OCI-LY3 (cell line): ENCODE measurements around the gene SLC22A15.

Experiments
- H2AFZ ChIP-seq: fragments of 200-600, 300-600 bp; shearing (Covaris generic); 2 replicates; pipeline ENCODE4 v1.6.0; 2014; ENCODE audit warnings: antibody characterized with exemption, low read depth, low read length
- H3K27ac ChIP-seq: fragments of 200-600, 300-600 bp; sonication (generic); 2 replicates; pipeline ENCODE4 v1.5.1; 2014; ENCODE audit warnings: mild to moderate bottlenecking, low read length, moderate library complexity, mixed read lengths
- H3K27me3 ChIP-seq: fragments of 200-600, 300-600 bp; sonication (generic); 2 replicates; pipeline ENCODE4 v1.6.1; 2014; ENCODE audit warnings: low read depth, low read length, mixed read lengths
- H3K36me3 ChIP-seq: fragments of 200-600, 300-600 bp; sonication (generic); replicated peaks from 2 replicates; pipeline ENCODE3; 2014; ENCODE audit warnings: low read depth, low read length, mixed read lengths
- H3K4me1 ChIP-seq: fragments of 300-600, 200-600 bp; sonication (generic); 2 replicates; pipeline ENCODE4 v1.6.1; 2014; ENCODE audit warnings: low read length, mixed read lengths
- H3K4me2 ChIP-seq: fragments of 200-600, 300-600 bp; sonication (generic); 2 replicates; pipeline ENCODE4 v1.6.1; 2014; ENCODE audit warnings: low read length, mixed read lengths
- H3K4me3 ChIP-seq: fragments of 300-600, 200-600 bp; sonication (generic); 2 replicates; pipeline ENCODE4 v1.5.1; 2014; ENCODE audit warnings: antibody characterized with exemption, mild to moderate bottlenecking, low read length, moderate library complexity
- H3K79me2 ChIP-seq: fragments of 300-600, 200-600 bp; shearing (Covaris generic); 2 replicates; pipeline ENCODE4 v1.6.1; 2014; ENCODE audit warnings: mild to moderate bottlenecking, low read length, mixed read lengths
- H3K9ac ChIP-seq: fragments of 300-600, 200-600 bp; shearing (Covaris generic); 2 replicates; pipeline ENCODE4 v1.6.0; 2014; ENCODE audit warnings: mild to moderate bottlenecking, low read length, moderate library complexity
- H3K9me3 ChIP-seq: fragments of 200-600, 300-600 bp; shearing (Covaris generic); 2 replicates; pipeline ENCODE4 v1.6.1; 2014; ENCODE audit warnings: low read length, mixed read lengths; ENCODE audit not compliant: insufficient read depth
- H4K20me1 ChIP-seq: fragments of 200-600, 300-600 bp; sonication (generic); 2 replicates; pipeline ENCODE4 v1.6.1; 2016; ENCODE audit warnings: low read length, mixed read lengths; ENCODE audit not compliant: insufficient read depth
- CTCF ChIP-seq: fragments of 200-600, 300-600 bp; sonication (generic); IDR thresholded peaks from 2 replicates; pipeline ENCODE4 v1.5.1; 2014; ENCODE audit warnings: antibody characterized with exemption, low read length, low read depth
- EZH2phosphoT487 ChIP-seq: fragments of 200-600 bp; shearing (Covaris generic); IDR thresholded peaks from 2 replicates; pipeline ENCODE4 v1.6.1; 2018; ENCODE audit warnings: antibody characterized with exemption, mixed run types, low read depth

The SLC22A15 gene

GRCh38 chr1:115980156-115980555, 3.8 kb downstream of the SLC22A15 start:
- no peak overlapping the region for H3K4me2 ChIP-seq
- H3K9me3 ChIP-seq: no peaks in the 10 kb centered on the region
- H3K9ac ChIP-seq: no peak overlapping the region
- H3K27ac ChIP-seq: no peak overlapping the region
- TF ChIP-seq CTCF (no peak), EZH2phosphoT487 (no peak)
- H4K20me1 ChIP-seq: no peaks in the 10 kb centered on the region
- no peaks in the 10 kb centered on the region; the same call in 1 of the 2 replicates for H3K27me3 ChIP-seq
- peaks cover 9% of the 10 kb centered on the region for H3K4me1 ChIP-seq
- no peaks in the 10 kb centered on the region for H3K79me2 ChIP-seq
- no peaks in the 10 kb centered on the region for H3K36me3 ChIP-seq
- H3K4me3 ChIP-seq: no peak overlapping the region
- no peak overlapping the region for H2AFZ ChIP-seq

GRCh38 chr1:115980998-115981993, 5.0 kb downstream of the SLC22A15 start:
- Histone ChIP-seq H3K79me2 (no peaks in the 10 kb centered on the region), H3K4me1 (peaks cover 9% of the 10 kb centered on the region), H4K20me1 (no peaks in the 10 kb centered on the region)

GRCh38 chr1:115982400-115982799, 6.1 kb downstream of the SLC22A15 start:
- Histone ChIP-seq H3K4me2 (no peak overlapping the region), H3K9me3 (no peaks in the 10 kb centered on the region), H3K36me3 (no peaks in the 10 kb centered on the region), H4K20me1 (no peaks in the 10 kb centered on the region), H2AFZ (no peak overlapping the region), H3K79me2 (no peaks in the 10 kb centered on the region), H3K4me3 (no peak overlapping the region), H3K27me3 (no peaks in the 10 kb centered on the region), H3K9ac (no peak overlapping the region), H3K27ac (no peak overlapping the region), H3K4me1 (peaks cover 5% of the 10 kb centered on the region)
- no peak for TF ChIP-seq EZH2phosphoT487
- no peak for TF ChIP-seq CTCF

More at GRCh38 chr1:115980998-115981993, 5.0 kb downstream of the SLC22A15 start:
- H3K27me3 ChIP-seq: no peaks in the 10 kb centered on the region; the same call in 1 of the 2 replicates
- no peak overlapping the region for H3K9ac ChIP-seq
- H2AFZ ChIP-seq: no peak overlapping the region
- H3K27ac ChIP-seq: no peak overlapping the region
- TF ChIP-seq EZH2phosphoT487 (no peak), CTCF (peak; percentile 71)
- H3K36me3 ChIP-seq: no peaks in the 10 kb centered on the region
- H3K9me3 ChIP-seq: no peaks in the 10 kb centered on the region
- no peak overlapping the region for H3K4me2 ChIP-seq
- H3K4me3 ChIP-seq: no peak overlapping the region

GRCh38 chr1:115983584-115983983, 7.3 kb downstream of the SLC22A15 start:
- Histone ChIP-seq H3K79me2 (no peaks in the 10 kb centered on the region), H2AFZ (no peak overlapping the region), H4K20me1 (no peaks in the 10 kb centered on the region)

More at GRCh38 chr1:115983584-115983983, 7.3 kb downstream of the SLC22A15 start:
- H3K4me2 ChIP-seq: no peak overlapping the region
- no peak for TF ChIP-seq EZH2phosphoT487
- TF ChIP-seq CTCF: no peak
- peaks cover 5% of the 10 kb centered on the region for H3K4me1 ChIP-seq
- H3K27ac ChIP-seq: no peak overlapping the region
- no peak overlapping the region for H3K9ac ChIP-seq
- H3K27me3 ChIP-seq: no peaks in the 10 kb centered on the region
- H3K4me3 ChIP-seq: no peak overlapping the region
- no peaks in the 10 kb centered on the region for H3K9me3 ChIP-seq
- H3K36me3 ChIP-seq: no peaks in the 10 kb centered on the region
